Fibroblast of peridontal ligament (primary cell): Measurements from ENCODE around the gene FAM168A.

Source experiments
- DNase-seq: peaks from one replicate; pipeline ENCODE4 v3.0.0-alpha.2; 2010; ENCODE audit errors: extremely low read depth

The FAM168A gene

DNA sequence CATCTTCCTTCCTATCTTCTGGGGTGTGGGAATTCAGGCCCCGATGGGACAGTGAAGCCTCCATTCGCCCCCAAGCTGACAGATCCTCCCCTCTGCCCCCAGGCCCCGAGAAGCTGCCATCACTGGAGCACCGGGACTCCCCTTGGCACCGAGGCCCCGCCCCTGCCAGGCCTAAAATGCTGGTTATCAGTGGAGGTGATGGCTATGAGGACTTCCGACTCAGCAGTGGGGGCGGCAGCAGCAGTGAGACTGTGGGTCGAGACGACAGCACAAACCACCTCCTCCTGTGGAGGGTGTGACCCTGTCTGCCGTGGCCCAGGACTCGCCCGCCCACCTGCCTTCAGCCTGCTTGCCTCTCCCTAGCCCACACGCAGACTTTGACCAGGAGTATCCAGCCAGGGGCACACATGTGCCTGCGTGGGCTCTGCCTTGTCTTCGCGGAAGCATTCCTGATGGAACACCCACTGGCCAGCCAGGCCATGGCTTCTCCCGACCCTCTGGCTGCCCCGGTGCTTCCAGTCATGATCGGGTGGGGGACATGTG, 230.4 kb downstream of the FAM168A start:
- no peak for DNase-seq

DNA sequence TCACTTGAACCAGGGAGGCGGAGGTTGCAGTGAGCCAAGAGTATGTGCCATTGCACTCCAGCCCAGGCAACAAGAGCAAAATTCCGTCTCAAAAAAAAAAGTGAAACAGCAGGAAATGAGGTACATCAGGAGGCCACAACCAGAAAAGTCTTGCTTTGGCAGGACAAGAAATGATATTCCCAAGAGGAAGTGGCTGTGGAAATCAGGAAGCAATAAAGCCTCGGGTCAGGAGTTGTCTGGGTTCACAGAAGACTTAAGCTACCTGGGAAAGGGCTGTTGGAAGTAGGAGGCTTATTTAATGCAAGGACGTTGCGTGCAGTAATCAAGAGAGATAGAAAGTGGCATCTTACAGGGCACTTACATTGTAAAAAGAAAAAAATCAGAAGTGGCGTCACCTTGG, 231.0 kb downstream of the FAM168A start:
- no peak for DNase-seq

DNA sequence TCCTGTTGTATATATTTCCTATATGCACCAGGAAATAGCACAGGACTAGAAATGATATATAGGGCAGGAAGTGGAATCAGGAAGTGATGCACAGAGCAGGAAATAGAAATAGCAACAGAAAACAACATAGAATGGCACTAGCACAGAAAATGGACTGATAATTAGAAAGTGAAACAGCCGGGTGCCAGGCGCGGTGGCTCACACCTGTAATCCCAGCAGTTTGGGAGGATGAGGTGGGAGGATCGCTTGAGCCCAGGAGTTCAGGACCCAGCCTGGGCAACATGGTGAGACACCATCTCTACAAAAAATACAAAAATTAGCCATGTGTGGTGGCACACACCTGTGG, 231.7 kb downstream of the FAM168A start:
- no peak for DNase-seq

DNA sequence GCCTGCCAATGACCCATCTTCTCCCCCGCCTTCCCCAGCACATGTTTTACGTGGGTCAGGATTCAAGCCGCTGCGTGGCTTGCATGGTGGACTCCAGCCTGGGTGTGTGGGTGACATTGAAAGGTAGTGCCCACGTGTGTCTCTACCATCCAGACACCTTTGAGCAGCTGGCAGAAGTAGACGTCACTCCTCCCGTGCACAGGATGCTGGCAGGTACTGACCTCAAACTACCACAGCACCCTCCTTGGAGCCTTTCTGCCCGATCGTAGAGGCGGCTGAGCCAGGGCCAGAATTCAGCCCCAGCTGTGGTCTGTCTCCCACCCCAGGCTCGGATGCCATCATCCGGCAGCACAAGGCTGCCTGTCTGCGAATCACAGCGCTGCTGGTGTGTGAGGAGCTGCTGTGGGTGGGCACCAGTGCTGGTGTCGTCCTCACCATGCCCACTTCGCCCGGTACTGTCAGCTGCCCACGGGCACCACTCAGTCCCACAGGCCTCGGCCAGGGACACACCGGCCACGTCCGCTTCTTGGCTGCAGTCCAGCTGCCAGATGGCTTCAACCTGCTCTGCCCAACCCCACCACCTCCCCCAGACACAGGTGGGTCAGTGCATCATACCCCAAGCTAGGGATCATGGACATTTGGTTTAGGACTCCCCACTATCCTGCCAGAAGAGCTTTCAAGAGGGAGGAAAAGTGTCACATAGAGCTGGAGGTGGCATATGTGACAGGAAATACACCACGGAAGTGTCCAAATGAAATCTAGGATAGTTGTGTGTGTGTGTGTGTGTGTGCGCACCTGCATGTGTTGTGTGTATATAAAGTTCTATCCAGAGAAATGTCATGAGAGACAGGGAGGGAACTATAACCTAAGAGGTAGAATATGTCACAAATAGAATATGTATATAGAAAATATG, 232.3 kb downstream of the FAM168A start:
- DNase-seq, result no peak

DNA sequence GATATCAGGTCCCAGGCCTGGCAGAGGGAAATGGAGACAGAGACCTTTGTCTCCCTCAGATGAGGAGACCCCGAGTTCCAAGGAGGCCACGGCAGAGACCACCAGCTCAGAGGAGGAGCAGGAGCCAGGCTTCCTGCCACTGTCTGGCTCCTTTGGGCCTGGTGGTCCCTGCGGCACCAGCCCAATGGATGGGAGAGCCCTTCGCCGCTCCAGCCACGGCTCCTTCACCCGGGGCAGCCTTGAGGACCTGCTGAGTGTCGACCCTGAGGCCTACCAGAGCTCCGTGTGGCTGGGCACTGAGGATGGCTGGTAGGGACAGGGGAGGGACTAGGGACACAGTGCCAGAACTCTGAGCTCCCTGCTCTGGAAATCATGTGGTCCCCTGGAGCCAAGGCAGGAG, 234.8 kb downstream of the FAM168A start:
- DNase-seq, result no peak

DNA sequence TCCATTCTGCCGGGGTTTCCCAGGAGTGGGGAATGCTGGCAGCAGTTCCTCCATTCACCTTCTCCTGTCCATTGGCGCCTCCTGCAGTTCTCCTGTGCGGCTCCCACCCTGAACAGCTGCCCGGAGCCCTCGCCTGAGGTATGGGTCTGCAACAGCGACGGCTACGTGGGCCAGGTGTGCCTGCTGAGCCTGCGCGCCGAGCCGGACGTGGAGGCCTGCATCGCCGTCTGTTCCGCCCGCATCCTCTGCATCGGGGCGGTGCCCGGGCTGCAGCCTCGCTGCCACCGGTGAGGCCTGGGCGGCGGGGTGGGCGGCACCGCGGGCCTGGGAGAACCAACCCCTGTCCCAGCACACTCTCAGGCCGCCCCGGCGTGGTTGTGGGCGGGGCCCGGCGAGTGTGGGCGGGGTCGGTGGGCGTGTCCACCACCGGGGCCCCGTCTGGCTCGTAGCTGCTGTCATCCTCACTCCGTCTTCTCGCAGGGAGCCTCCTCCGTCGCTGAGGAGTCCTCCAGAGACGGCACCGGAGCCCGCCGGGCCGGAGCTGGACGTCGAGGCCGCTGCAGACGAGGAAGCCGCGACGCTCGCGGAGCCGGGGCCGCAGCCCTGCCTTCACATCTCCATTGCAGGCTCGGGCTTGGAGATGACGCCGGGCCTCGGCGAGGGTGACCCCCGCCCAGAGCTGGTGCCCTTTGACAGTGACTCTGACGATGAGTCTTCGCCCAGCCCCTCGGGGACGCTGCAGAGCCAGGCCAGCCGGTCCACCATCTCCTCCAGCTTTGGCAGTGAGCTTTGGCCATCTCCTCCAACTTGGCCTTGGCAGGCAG, 235.7 kb downstream of the FAM168A start:
- no peak for DNase-seq

DNA sequence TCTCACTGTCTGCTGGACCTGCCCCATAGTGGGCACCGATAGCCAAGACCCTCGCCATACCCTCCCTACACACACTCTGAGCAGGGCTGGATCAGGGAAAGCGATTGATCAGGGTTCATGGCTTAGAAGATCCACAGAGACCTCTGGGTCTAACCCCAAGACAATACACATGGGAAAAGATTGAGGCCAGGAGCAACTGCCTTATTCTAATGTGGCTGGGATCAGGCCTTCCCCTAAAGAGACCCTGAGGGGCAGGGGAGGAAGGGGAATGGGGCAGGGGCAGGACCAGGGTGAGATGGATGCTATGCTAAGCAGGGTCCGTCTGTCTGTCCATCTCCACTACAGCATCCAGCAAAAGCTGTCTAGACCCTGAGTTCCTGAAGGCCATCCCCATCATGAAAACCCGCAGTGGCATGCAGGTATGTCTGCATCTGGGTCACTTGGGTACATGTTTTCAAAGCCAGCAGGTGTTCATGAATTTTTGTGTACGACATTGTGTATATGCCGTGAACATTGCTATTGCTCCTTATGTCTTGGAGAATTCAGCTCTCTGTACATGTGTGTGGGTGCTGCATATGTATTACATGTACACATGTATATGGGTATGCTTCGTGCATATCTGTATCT, 237.1 kb downstream of the FAM168A start:
- no peak for DNase-seq

DNA sequence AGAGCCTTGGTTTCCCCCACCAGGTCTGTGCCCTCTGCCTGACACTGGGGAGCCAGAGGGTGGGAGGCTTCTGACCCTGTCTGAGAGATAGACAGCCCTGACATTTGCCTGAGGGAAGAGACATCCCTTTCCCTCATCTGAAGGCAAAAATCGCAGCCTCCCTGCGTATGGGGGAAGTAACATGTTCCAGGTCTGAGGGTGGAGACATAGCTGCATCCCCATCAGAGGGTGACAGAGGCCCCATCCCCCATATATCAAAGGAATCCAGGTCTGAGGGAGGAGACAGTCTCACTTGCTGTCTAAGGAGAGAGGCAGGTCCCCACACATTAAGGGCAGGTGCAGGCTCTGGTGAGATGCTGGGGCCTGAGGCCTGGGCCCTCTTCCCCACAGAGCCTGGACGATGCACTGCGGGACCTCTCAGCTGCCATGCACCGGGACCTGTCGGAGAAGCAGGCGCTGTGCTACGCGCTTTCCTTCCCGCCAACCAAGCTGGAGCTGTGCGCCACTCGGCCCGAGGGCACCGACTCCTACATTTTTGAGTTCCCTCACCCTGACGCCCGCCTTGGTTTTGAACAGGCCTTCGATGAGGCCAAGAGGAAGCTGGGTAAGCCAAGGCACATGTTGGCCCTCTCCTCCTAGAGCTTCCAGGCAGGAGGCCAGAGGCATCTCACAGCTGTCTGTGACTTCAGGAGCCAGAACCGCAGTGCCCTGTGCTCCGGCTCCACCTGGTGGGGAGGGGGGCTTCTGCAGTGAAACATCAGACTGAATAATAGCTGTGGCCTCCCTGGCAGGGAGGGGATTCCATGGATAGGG, 237.8 kb downstream of the FAM168A start:
- DNase-seq, result peak; percentile 57

DNA sequence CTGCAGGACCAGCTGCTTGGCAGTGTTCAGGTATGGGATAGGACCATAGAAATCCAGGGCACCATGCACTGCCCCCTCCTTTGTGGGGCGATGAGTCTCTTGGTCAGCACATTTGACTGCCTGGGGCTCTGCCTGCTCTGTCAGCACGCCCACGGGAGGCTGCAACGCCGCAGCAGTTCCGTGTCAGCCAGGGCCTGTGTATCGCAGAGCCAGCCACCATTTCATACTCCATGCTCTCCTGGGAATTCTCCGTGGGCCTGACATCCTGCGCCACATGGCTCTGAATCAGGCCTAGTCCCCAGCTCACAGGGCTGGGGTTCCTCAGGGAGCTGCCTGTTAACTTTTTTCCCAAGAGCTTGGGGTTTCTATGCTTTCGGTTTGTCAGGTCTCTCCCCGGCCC, 238.6 kb downstream of the FAM168A start:
- DNase-seq, result peak; percentile 65

DNA sequence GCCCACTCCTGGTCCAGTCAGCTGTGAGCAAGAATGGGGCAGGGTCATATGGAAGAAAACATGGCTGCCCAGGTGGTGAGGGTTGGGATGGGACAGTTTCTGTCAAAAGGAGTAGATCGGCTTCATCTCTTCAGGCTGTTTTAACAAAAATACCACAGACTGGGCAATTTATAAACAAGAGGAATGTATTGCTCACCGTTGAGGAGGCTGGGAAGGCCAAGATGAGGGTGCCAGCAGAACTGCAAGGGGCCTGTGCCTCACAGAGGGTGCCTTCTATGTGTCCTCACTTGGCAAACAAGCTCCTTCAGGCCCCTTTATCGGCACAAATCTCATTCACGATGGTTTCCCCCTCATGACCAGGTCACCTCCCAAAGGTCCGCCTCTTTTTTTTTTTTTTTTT, 239.8 kb downstream of the FAM168A start:
- DNase-seq, result peak; percentile 43

DNA sequence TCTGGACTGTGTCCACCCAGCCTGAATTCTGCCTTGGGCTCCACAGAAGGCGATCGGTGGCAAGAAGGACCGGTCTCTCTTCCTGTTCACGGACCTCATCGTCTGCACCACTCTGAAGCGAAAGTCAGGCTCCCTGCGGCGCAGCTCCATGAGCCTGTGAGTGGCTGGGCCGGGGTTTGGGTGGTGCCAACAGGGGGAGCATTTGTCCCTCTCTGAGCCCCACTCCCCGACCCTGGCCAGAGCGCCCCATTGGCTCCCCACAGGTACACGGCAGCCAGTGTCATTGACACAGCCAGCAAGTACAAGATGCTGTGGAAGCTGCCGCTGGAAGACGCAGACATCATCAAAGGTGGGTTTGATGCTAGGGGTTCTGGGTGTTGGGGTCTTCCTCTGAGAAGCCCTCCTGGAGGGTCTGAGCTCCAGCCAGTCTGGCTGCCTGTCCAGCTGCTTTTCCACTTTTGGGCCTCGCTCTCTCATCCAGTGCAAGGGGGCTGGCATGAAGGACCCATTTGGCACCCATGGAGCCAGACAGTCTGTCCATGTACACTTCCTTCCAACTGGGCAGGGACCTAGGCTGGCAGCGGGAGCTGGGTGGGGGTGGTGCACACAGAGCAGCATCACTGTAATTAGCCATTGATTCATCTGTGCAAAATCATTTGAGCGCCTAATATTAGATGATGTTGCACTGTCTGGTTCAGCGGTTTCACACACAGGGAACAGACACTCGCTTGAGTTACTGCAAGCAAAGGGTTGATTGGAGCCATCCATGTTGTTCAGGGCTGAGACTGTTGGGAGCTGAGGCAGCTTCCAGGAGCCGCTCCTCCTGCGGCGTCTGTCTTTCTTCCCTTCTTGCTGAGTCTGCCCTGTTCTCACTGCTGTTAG, 240.7 kb downstream of the FAM168A start:
- no peak for DNase-seq

DNA sequence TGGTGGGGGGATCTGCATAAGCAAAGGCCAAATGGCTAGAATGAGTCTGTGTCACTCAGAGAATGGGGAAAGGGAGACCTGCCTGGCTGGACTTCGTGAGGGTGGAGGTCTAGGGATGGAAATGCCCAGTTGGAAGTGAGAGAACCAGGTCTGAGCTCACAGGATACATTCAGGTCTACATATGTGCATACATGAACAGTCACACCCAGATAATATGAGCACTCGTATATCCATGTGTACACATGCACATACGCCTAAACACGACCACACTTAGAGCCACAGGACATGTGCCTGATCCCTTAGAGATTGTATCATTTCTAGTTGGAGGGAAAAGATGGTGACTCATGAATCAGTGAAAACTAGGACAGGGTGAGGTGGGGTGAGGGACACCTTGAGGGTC, 242.8 kb downstream of the FAM168A start:
- DNase-seq, result no peak

DNA sequence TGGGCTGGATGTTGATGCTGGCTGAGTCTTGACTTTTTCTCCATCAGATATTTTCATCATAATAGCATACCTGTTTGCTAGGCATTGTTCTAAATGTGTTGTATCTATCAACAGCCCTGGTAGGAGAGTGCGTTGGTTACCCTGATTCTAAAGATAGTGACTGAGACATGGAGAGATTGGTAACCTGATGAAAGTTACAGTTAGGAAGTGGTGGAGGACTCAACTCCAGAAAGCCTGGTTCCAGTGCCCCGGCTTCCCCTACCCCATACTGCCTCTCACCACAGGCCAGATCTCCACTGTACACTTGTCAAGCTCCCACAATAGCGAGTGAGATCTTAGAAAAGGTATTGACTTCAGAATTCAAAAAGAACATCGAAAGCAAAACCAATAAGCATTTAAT, 244.5 kb downstream of the FAM168A start:
- no peak for DNase-seq

DNA sequence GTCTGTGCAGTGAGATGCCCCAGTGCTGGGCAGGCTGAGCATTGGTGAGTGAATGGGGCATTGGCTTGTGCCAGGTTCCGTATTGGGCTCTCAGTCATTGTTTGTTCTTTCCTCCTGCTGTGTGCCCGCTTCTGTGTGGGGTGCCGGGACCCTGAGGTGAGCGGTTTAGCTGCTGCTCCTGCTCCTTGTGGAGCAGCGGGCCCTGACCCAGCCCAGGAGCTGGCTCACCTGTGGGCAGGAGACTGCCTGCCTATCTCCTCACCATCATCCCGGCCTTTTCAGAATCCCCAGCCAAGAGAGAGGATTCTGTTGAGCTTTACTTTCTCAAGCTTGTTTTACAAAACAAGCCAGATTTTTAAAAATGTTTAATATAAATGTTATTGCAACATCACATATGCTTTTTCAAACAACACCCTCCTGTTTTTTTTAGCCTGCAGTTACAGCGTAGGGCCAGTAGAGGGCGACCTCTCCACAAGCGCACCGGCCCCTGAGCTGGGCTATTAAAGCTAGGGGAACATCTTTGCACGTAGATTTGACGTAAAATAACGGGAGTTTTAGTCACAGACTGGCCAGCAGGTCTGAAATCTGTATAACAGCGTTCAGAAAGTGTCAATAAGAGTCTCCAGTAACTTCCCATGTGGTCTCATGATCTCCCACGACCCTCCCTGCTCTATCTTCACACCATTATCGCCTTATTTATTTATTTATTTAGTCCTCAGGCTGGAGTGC, 246.8 kb downstream of the FAM168A start:
- peak; percentile 86 for DNase-seq
